T-helper 2 cell treated with Interferon-gamma antibody and Interleukin-4, amounts not matched to agents 5 μg/mL and 100 μg/mL, for 36 hours (primary cell): ENCODE results near the gene DOC2B.
"Not testable (repeated sequence)": the region's sequence is repeated elsewhere in the genome, so short reads cannot be mapped to it uniquely, and the experiment has no call there.

Source experiments
- DNase-seq: peaks from one replicate; pipeline ENCODE4 v3.0.0; 2021; ENCODE audit warnings: low spot score
- H3K27ac Mint-ChIP-seq: one replicate; pipeline ENCODE4 v1.8.0; 2021; ENCODE audit warnings: mild to moderate bottlenecking, mixed read lengths
- H3K27me3 Mint-ChIP-seq: one replicate; pipeline ENCODE4 v1.8.0; 2021; ENCODE audit warnings: low read depth, mixed read lengths
- H3K36me3 Mint-ChIP-seq: one replicate; pipeline ENCODE4 v1.8.0; 2021; ENCODE audit warnings: low read depth, mixed read lengths
- H3K4me1 Mint-ChIP-seq: one replicate; pipeline ENCODE4 v1.8.0; 2021; ENCODE audit warnings: low read depth, mixed read lengths
- H3K4me3 Mint-ChIP-seq: one replicate; pipeline ENCODE4 v1.8.0; 2022; ENCODE audit warnings: mild to moderate bottlenecking, moderate library complexity, mixed read lengths
- H3K9me3 Mint-ChIP-seq: one replicate; pipeline ENCODE4 v1.8.0; 2021; ENCODE audit warnings: mixed read lengths

Gene DOC2B

DNA sequence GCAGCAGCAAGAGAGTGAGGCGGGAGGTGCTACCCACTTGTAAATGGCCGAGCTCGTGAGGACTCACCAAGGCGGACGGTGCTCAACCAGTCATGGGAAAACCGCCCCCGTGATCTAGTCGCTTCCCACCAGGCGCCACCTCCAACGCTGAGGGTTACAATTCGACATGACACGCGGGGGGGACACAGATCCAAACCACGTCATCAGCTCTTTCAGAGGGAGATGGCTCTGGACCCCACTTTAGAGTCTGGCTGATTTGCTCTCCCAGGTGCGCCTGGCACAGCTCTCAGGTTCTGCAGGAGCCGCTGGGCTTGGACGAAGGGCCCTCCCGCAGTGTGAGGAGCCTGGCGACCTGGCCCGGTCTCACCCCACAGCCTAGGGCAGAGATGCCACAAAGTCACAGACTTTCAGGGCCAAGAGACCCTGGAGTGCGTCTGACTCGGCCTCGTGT is 21.1 kb upstream of the DOC2B start:
- H3K27ac Mint-ChIP-seq: no peak overlapping the region
- no peaks in the 10 kb centered on the region for H3K36me3 Mint-ChIP-seq
- H3K9me3 Mint-ChIP-seq: no peaks in the 10 kb centered on the region
- H3K4me1 Mint-ChIP-seq: no peaks in the 10 kb centered on the region
- no peak for DNase-seq
- H3K4me3 Mint-ChIP-seq: no peak overlapping the region
- peaks cover 3% of the 10 kb centered on the region for H3K27me3 Mint-ChIP-seq

DNA sequence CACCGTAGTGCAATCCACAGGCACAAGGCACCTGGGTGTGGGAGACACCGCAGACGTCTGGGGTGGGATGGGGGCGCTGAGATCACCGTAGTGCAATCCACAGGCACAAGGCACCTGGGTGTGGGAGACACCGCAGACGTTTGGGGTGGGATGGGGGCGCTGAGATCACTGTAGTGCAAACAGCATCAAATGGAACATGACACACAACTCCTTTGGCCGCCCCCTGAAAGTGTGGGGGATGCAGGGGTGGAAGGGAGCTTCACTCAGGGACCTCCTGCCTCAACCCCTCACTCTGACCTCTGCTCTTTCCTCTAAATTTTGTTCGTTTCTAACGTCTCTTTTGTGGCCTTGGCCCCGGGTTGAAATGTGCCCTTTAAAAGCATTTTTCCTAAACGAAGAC is 20.3 kb upstream of the DOC2B start:
- H3K27me3 Mint-ChIP-seq, H3K4me3 Mint-ChIP-seq, H3K36me3 Mint-ChIP-seq: not testable (repeated sequence)

DNA sequence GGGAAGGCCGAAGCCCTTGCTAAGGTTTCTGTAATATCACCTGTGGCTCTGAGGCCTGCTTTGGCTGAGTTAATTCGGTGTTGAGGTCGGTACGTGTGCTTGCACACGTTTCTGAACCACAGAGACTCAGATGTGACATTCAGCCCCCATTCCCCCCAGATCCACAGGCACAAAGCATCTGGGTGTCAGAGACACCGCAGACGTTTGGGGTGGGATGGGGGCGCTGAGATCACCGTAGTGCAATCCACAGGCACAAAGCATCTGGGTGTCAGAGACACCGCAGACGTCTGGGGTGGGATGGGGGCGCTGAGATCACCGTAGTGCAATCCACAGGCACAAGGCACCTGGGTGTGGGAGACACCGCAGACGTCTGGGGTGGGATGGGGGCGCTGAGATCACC is 19.8 kb upstream of the DOC2B start:
- H3K4me1 Mint-ChIP-seq, H3K27me3 Mint-ChIP-seq, H3K9me3 Mint-ChIP-seq, H3K36me3 Mint-ChIP-seq, H3K4me3 Mint-ChIP-seq, DNase-seq, H3K27ac Mint-ChIP-seq: not testable (repeated sequence)

More for the DNA sequence above, 20.3 kb upstream of the DOC2B start:
- not testable (repeated sequence) for H3K9me3 Mint-ChIP-seq, DNase-seq, H3K4me1 Mint-ChIP-seq, H3K27ac Mint-ChIP-seq

DNA sequence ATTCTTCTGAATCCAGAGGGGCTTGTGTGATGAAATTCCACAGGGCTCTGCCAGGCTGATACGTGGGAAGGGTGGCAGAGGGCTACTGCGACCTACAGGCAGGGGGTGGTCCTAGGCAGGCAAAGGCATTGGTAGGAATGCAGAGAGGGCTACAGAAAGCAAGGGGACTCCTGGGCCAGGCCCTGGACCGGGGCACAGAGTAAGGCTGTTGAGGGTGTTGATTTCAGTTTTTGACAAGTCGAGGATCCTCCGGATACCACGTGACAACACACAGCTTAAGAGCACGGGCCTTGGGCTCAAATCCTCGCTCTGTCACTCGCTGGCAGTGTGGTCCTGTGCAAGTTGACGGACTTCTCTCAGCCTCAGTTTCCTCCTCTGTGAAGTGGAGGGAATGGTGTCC is 19.1 kb upstream of the DOC2B start:
- Mint-ChIP-seq H3K36me3 (no peaks in the 10 kb centered on the region), H3K27me3 (no peaks in the 10 kb centered on the region), H3K4me3 (no peak overlapping the region), H3K27ac (no peak overlapping the region), H3K9me3 (no peaks in the 10 kb centered on the region), H3K4me1 (no peaks in the 10 kb centered on the region)
- DNase-seq: no peak

DNA sequence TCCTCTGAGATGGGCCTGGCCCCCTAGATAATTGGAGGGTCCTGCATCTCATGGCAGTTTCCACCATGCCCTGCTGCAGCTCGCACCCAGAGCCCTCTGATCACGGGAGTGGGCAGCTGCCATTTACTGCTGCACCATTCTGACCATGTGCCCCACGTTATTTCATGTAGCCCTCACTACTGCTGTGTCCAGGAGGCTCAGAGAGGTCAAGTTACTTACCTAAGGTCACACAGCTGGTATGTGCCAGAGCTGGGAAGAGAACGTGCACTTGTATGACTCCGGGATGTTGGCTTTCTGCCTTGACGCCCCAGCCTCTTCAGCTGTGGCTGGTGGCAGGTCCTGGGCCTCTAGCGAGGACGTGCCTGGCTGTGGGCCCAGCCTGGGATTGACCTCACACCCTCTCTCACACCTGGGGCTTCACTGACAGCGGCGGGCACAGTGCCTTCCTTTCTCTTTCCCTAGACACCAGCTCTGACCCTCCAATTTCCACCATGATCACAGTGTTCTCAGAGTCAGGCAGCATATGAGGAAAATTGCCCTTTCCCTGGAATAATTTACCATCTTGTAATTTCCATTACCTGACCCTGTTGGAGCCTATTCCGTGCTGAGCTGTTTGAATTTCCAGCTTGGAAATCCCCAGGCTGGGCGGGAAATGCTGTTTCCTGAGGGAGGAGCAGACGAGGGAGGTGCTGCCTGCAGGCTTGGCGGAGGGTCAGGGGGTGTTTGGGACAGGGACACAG is 18.5 kb upstream of the DOC2B start:
- Mint-ChIP-seq H3K36me3 (no peaks in the 10 kb centered on the region), H3K27ac (no peak overlapping the region), H3K9me3 (no peaks in the 10 kb centered on the region), H3K4me3 (no peak overlapping the region), H3K27me3 (no peaks in the 10 kb centered on the region), H3K4me1 (no peaks in the 10 kb centered on the region)
- DNase-seq: no peak

DNA sequence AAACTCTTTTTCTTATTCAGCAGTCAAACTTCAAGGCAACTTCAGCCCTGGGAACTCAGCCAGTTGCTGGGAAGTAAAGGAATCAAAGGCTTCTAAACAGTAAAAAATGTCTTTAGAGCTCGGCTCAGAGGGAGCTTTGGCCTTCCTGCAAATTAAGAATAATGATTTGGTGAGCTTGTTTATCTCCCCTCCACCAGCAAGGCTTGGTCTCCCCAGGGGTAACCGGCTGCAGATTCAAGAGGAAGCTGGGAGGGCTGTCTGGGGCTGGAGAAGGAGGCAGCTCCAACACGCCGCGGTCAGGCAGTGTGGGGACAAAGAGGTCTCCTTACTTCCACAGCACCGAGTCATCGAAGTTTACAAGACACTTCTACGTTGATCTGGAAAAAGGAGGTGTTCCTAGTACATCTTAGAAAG is 17.7 kb upstream of the DOC2B start:
- H3K4me1 Mint-ChIP-seq: no peaks in the 10 kb centered on the region
- H3K36me3 Mint-ChIP-seq: no peaks in the 10 kb centered on the region
- H3K27ac Mint-ChIP-seq: no peak overlapping the region
- H3K9me3 Mint-ChIP-seq: no peaks in the 10 kb centered on the region
- no peak overlapping the region for H3K4me3 Mint-ChIP-seq
- no peak for DNase-seq
- H3K27me3 Mint-ChIP-seq: no peaks in the 10 kb centered on the region

DNA sequence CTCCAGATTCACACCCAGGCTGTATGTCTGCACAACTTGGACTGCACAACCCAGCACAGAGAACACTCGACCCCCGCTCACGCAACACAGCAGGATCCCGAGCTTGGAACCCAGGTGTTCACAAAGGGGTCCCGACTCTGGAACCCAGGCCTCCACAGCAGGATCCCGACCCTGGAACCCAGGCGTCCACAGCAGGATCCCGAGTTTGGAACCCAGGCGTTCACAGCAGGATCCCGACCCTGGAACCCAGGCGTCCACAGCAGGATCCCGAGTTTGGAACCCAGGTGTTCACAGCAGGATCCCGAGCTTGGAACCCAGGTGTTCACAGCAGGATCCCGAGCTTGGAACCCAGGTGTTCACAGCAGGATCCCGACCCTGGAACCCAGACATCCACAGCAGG is 16.8 kb upstream of the DOC2B start:
- H3K9me3 Mint-ChIP-seq, DNase-seq, H3K36me3 Mint-ChIP-seq, H3K27ac Mint-ChIP-seq, H3K4me3 Mint-ChIP-seq, H3K27me3 Mint-ChIP-seq, H3K4me1 Mint-ChIP-seq: not testable (repeated sequence)

DNA sequence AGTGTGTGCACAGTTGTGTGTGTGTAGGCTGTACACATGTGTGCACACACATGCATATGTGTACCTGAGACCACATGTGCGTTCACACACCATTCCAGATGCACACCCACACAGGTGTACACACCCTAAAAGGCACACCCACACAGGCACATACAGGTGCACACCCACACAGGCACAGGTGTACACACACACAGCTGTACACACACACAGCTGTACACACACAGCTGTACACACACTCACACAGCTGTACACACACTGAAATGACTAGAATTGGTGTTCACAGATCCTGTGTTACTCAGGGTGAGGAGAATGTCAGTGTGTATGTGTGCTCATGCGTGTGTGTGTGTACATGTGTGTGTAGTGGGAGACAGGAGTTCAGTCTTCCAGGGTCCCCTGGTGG is 15.9 kb upstream of the DOC2B start:
- H3K36me3 Mint-ChIP-seq: no peaks in the 10 kb centered on the region
- no peak overlapping the region for H3K4me3 Mint-ChIP-seq
- no peaks in the 10 kb centered on the region for H3K27me3 Mint-ChIP-seq
- no peak for DNase-seq
- no peaks in the 10 kb centered on the region for H3K4me1 Mint-ChIP-seq
- H3K9me3 Mint-ChIP-seq: no peaks in the 10 kb centered on the region
- H3K27ac Mint-ChIP-seq: no peak overlapping the region

DNA sequence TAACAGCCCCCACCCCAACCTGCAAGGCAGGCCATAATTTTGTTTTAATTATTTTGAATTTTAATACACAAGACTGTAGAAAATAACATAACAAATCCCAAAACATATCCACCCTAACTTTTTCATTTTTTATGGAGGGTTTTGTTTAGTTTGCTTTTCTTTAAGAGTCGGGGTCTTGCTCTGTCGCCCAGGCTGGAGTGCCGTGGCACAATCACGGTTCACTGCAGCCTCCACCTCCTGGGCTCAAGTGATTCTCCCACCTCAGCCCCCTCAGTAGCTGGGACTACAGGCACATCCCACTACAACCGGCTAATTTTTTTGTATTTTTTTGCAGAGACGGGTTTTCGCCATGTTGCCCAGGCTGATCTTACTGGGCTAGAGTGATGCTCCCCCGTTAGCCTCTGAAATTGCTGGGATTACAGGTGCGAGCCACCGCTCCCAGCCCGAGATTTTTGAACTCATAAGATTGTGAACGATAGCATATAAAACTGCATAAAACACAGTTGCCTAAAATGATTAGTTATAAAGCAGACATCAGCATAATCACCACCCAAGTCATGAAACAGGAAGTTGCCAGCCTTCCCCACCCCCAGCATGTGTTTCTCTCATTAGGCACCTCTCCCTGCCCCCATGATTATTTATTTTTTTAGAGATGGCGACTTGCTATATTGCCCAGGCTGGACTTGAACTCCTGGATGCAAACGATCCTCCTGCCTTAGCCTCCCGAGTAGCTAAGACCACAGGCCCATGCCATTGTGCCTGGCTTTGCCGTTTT is 13.6 kb upstream of the DOC2B start:
- no peak for DNase-seq
- Mint-ChIP-seq H3K36me3 (no peaks in the 10 kb centered on the region), H3K27ac (no peak overlapping the region), H3K9me3 (no peaks in the 10 kb centered on the region), H3K4me1 (no peaks in the 10 kb centered on the region), H3K4me3 (no peak overlapping the region), H3K27me3 (no peaks in the 10 kb centered on the region)

DNA sequence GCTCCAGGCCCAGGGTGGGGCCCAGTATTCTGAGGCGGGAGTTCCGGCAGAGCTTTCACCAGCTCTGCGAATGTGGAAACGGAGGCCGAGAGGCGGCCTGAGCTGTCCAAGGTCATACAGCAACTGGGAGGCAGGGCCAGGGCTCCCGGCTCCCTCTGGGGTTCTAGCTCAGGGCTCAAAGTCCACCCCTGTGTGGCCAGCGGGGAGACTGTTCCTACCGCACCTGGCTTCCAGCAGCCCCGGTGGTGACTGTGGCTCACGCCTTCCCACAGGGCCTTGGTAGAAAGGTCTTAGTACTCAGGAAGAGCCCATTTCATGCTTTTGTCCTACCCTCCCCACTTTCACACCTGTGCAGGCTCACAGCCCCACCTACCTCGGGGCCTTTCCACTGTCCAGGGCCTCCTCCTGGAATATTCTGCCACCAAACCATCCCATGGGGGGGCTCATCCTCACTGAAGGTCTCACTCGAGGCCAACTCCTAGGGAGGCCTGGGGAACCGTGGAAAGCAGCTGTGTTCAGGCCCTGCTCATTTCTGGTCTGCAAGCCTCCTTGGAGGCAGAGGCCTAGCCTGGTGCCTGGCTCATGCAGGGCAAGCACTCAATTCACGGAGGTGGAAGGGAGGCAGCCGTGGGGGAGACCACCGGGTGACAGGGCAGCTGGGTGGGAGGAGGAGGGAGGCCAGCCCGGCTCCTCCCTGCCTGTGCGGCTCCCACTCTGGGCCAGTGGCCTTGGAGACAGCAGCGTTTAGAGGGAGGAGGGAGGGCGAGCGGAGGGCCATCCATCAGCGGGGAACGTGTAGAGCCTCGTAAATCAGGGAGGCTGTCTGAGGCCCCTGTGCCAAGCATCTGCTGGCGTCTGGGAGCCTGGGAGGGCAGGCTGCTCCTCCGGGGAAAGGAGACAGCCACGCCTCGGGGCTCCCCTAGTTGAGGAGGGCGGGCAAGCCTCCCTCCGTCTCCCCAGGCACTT is 12.7 kb upstream of the DOC2B start:
- no peaks in the 10 kb centered on the region for H3K27me3 Mint-ChIP-seq
- no peaks in the 10 kb centered on the region for H3K36me3 Mint-ChIP-seq
- H3K4me1 Mint-ChIP-seq: no peaks in the 10 kb centered on the region
- H3K9me3 Mint-ChIP-seq: no peaks in the 10 kb centered on the region
- no peak overlapping the region for H3K4me3 Mint-ChIP-seq
- no peak for DNase-seq
- no peak overlapping the region for H3K27ac Mint-ChIP-seq

DNA sequence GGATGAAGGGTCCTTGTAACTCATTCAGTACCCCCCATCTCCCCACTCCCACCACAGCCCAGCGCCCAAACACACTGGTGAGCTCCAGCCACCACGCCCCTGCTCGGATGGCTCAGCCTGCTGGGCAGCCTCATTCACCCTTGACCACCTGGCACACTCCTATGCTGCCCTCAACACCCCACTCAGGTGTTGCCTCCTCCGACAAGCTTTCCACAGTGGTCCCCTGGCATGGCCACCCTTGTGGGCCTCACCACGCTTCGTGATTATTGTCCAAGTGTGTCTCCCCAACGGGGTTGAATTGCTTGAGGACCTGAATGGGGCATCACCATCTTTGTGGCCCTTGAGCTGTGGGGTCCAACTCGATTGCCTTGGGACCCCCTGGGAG is 12.0 kb upstream of the DOC2B start:
- Mint-ChIP-seq H3K4me1 (no peaks in the 10 kb centered on the region), H3K9me3 (no peaks in the 10 kb centered on the region), H3K27ac (no peak overlapping the region), H3K27me3 (peaks cover 2% of the 10 kb centered on the region), H3K4me3 (no peak overlapping the region), H3K36me3 (no peaks in the 10 kb centered on the region)
- no peak for DNase-seq

DNA sequence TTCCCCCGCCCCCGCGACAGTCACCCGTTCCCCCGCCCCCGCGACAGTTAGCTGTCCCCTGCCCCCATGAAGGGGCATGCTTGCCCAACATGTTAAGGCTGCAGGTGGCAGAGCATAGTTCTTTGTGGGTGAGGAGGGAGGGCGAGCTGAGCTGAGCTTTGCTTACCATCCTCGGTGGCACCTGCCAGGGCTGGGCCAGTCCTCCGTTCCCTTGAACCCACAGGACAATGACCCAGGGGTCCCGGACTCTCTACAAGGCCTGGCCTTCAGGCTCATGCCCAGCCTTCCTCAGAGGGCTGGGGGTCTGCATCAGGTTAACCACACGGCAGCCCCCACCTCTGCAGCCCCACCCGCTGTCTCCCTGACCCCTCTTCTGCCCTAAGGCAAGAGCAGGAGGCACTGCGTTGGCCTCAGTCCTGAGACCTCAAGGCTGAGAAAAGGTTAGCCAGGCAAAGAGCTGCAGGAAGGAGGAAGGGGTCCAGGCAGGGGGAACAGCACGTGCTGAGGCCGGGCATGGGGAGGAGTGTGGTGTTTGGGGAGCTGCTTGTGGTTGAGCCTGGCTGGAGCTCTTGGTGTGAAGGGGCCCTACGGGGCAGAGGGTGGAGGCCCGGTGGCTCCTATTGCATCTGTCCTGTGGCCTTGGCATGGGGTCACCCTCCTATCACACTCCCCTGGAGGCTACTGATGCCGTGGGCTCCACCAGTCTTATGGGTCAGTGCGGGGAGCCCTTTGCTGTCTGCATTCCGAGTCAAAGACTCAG is 11.4 kb upstream of the DOC2B start:
- no peak overlapping the region for H3K27ac Mint-ChIP-seq
- no peak overlapping the region for H3K4me3 Mint-ChIP-seq
- H3K4me1 Mint-ChIP-seq: no peaks in the 10 kb centered on the region
- no peaks in the 10 kb centered on the region for H3K36me3 Mint-ChIP-seq
- H3K9me3 Mint-ChIP-seq: no peaks in the 10 kb centered on the region
- no peak for DNase-seq
- H3K27me3 Mint-ChIP-seq: peaks cover 2% of the 10 kb centered on the region

DNA sequence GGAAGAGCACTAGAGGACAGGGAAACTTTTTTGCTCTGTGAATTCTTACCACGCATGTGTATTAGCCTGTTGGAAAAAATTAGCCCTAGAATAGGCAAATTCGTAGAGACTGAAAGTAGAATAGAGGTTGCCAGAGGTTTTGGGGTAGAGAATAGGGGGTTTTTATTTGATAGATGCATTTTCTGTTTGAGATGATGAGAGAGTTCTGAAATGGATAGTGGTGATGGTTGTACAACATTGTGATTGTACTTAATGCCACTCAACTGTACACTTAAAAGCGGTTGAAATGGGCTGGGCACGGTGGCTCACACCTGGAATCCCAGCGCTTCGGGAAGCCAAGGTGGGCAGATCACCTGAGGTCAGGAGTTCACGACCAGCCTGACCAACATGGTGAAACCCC is 8.0 kb upstream of the DOC2B start:
- no peaks in the 10 kb centered on the region for H3K36me3 Mint-ChIP-seq
- no peaks in the 10 kb centered on the region for H3K9me3 Mint-ChIP-seq
- peaks cover 14% of the 10 kb centered on the region for H3K4me1 Mint-ChIP-seq
- no peak overlapping the region for H3K27ac Mint-ChIP-seq
- H3K27me3 Mint-ChIP-seq: peaks cover 8% of the 10 kb centered on the region
- no peak for DNase-seq
- no peak overlapping the region for H3K4me3 Mint-ChIP-seq
